Measurements from ENCODE around the gene WDR83. TPM values are rescaled to one million over a fixed set of nuclear protein-coding genes. Genes with fewer than 3 reads are reported as not detected.

Gene WDR83
- total and polyA plus RNA-seq, 2 experiments from 2014 or later, result 12.5 to 18.5 TPM

- Mint-ChIP-seq H3K4me3 (no peak overlapping the region), H3K4me1 (peaks cover 14% of the 10 kb centered on the region), H3K27me3 (ENCODE audit: insufficient read depth, low read depth, poor library complexity) (peaks cover 23% of the 10 kb centered on the region), H3K36me3 (ENCODE audit: low read depth) (peaks cover 76% of the 10 kb centered on the region), H3K9me3 (no peaks in the 10 kb centered on the region; the same call in 2 of the 3 replicates), H3K27ac (no peak overlapping the region)
- no peak for ATAC-seq
- no peak overlapping the region for H3K4me3 ChIP-seq
- DNase-seq (ENCODE audit: low spot score), result no peak
- peak overlapping the region; percentile 74; the same call in 1 of the 2 replicates for H3K27ac ChIP-seq (ENCODE audit: low read depth)
- no peaks in the 10 kb centered on the region for H3K9me2 ChIP-seq (ENCODE audit: insufficient read depth)
- H3K27me3 ChIP-seq (ENCODE audit: insufficient read depth), result no peaks in the 10 kb centered on the region
- peaks cover 63% of the 10 kb centered on the region for H3F3A ChIP-seq (replicated peaks; ENCODE audit: low read depth)
- H3K4me2 ChIP-seq, result no peak overlapping the region
- peaks cover 23% of the 10 kb centered on the region for H4K20me1 ChIP-seq (replicated peaks; ENCODE audit: insufficient read depth)
- H3K4me1 ChIP-seq (ENCODE audit: insufficient read depth), result no peaks in the 10 kb centered on the region
- peaks cover 46% of the 10 kb centered on the region for H3K36me3 ChIP-seq (ENCODE audit: insufficient read depth)
- no peak overlapping the region for H2AFZ ChIP-seq
- TF ChIP-seq ZNF462 (CRISPR knock-in tag; IDR thresholded peaks at IDR 0.05) (no peak), POLR2AphosphoS5 (IDR thresholded peaks at IDR 0.05; ENCODE audit: low read depth) (no peak), NANOG (IDR thresholded peaks at IDR 0.05; ENCODE audit: borderline replicate concordance) (no peak), EZH2 (IDR thresholded peaks at IDR 0.05; ENCODE audit: low read depth, unreplicated experiment) (no peak), ZNF114 (CRISPR knock-in tag; IDR thresholded peaks at IDR 0.05) (no peak), STAT1 (IDR thresholded peaks at IDR 0.05; ENCODE audit: unreplicated experiment) (no peak), JUNB (IDR thresholded peaks at IDR 0.05; ENCODE audit: unreplicated experiment) (no peak), EZH2phosphoT487 (IDR thresholded peaks at IDR 0.05; ENCODE audit: unreplicated experiment) (no peak), REST (IDR thresholded peaks at IDR 0.05; ENCODE audit: unreplicated experiment) (no peak), CREB1 (CRISPR knock-in tag; IDR thresholded peaks at IDR 0.05; ENCODE audit: low read depth) (no peak), ETS1 (IDR thresholded peaks at IDR 0.05) (no peak), ZNF331 (CRISPR knock-in tag; IDR thresholded peaks at IDR 0.05; ENCODE audit: low read depth) (no peak)
- TF ChIP-seq, protein P1, sequence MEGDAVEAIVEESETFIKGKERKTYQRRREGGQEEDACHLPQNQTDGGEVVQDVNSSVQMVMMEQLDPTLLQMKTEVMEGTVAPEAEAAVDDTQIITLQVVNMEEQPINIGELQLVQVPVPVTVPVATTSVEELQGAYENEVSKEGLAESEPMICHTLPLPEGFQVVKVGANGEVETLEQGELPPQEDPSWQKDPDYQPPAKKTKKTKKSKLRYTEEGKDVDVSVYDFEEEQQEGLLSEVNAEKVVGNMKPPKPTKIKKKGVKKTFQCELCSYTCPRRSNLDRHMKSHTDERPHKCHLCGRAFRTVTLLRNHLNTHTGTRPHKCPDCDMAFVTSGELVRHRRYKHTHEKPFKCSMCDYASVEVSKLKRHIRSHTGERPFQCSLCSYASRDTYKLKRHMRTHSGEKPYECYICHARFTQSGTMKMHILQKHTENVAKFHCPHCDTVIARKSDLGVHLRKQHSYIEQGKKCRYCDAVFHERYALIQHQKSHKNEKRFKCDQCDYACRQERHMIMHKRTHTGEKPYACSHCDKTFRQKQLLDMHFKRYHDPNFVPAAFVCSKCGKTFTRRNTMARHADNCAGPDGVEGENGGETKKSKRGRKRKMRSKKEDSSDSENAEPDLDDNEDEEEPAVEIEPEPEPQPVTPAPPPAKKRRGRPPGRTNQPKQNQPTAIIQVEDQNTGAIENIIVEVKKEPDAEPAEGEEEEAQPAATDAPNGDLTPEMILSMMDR (conservative IDR thresholded peaks at IDR 0.05; ENCODE audit: low read depth in 2 of 2), result no peak
- peaks cover 4% of the 10 kb centered on the region; the same call in 1 of the 2 replicates for H3K79me2 ChIP-seq (replicated peaks; ENCODE audit: insufficient read depth)
Observed at GRCh38 chr19:12701596-12702282, 35.1 kb downstream of the WDR83 start.
